A549 (cell line): ENCODE data around the gene BBX.

Experiments
- CEBPB ChIP-seq, 2 experiments: fragments of >200 bp in 1 of 2; sonication (Bioruptor Twin) in 1 of 2; formaldehyde crosslinking in 1 of 2; IDR thresholded peaks; 2 replicates each; pipeline ENCODE4 v1.6.1; 2012 to 2016
- NFE2L2 ChIP-seq: fragments of 150-350 bp; conservative IDR thresholded peaks from 2 replicates; pipeline ENCODE4 v1.6.1; 2014; ENCODE audit warnings: low read length
- POLR2A ChIP-seq: IDR thresholded peaks from 2 replicates; pipeline ENCODE4 v1.6.1; 2012; ENCODE audit warnings: mild to moderate bottlenecking, low read length
- RCOR1 ChIP-seq: fragments of 150-350 bp; IDR thresholded peaks from 2 replicates; pipeline ENCODE4 v1.6.1; 2014; ENCODE audit warnings: antibody characterized with exemption, low read length, low read depth
- TF ChIP-seq, protein P1 (sequence below): fragments of 150-350 bp; IDR thresholded peaks from 2 replicates; pipeline ENCODE4 v1.6.1; 2014; ENCODE audit warnings: low read depth, mild to moderate bottlenecking, low read length
- TF ChIP-seq, protein P2 (sequence below): fragments of >200 bp; sonication (Bioruptor Twin); formaldehyde crosslinking; IDR thresholded peaks from 3 replicates; pipeline ENCODE4 v1.5.1; 2016
- TF ChIP-seq, protein P3 (sequence below): fragments of 200-600 bp; sonication (generic); IDR thresholded peaks from 2 replicates; pipeline ENCODE4 v1.6.1; 2016; ENCODE audit warnings: antibody characterized with exemption, mild to moderate bottlenecking, moderate library complexity
- TF ChIP-seq, protein P4 (sequence below): IDR thresholded peaks from 2 replicates; pipeline ENCODE4 v1.6.1; 2012

DNA sequence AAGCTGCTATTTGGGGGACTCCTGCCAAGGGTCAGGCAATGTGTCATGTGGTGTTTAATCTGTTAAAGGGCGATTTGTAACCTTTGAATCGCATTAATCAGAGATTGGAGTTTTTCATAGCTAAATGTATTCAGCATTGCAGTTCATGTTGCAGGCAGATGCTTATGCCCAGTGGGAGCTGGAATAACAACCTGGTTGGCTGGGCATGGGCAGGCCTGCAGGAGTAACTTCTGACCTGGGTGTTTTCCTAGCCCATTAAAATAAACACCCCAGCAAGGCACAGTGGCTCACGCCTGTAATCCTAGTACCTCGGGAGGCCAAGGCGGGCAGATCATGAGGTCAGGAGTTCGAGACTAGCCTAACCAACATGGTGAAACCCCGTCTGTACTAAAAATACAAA is 268.7 kb downstream of the BBX start:
- TF ChIP-seq POLR2A = no peak
- no peak for TF ChIP-seq RCOR1
- TF ChIP-seq, protein P1, sequence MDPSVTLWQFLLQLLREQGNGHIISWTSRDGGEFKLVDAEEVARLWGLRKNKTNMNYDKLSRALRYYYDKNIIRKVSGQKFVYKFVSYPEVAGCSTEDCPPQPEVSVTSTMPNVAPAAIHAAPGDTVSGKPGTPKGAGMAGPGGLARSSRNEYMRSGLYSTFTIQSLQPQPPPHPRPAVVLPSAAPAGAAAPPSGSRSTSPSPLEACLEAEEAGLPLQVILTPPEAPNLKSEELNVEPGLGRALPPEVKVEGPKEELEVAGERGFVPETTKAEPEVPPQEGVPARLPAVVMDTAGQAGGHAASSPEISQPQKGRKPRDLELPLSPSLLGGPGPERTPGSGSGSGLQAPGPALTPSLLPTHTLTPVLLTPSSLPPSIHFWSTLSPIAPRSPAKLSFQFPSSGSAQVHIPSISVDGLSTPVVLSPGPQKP = no peak
- TF ChIP-seq, protein P2, sequence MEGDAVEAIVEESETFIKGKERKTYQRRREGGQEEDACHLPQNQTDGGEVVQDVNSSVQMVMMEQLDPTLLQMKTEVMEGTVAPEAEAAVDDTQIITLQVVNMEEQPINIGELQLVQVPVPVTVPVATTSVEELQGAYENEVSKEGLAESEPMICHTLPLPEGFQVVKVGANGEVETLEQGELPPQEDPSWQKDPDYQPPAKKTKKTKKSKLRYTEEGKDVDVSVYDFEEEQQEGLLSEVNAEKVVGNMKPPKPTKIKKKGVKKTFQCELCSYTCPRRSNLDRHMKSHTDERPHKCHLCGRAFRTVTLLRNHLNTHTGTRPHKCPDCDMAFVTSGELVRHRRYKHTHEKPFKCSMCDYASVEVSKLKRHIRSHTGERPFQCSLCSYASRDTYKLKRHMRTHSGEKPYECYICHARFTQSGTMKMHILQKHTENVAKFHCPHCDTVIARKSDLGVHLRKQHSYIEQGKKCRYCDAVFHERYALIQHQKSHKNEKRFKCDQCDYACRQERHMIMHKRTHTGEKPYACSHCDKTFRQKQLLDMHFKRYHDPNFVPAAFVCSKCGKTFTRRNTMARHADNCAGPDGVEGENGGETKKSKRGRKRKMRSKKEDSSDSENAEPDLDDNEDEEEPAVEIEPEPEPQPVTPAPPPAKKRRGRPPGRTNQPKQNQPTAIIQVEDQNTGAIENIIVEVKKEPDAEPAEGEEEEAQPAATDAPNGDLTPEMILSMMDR = no peak
- TF ChIP-seq CEBPB (IDR thresholded peaks at IDR 0.05) = no peak
- TF ChIP-seq, protein P3, sequence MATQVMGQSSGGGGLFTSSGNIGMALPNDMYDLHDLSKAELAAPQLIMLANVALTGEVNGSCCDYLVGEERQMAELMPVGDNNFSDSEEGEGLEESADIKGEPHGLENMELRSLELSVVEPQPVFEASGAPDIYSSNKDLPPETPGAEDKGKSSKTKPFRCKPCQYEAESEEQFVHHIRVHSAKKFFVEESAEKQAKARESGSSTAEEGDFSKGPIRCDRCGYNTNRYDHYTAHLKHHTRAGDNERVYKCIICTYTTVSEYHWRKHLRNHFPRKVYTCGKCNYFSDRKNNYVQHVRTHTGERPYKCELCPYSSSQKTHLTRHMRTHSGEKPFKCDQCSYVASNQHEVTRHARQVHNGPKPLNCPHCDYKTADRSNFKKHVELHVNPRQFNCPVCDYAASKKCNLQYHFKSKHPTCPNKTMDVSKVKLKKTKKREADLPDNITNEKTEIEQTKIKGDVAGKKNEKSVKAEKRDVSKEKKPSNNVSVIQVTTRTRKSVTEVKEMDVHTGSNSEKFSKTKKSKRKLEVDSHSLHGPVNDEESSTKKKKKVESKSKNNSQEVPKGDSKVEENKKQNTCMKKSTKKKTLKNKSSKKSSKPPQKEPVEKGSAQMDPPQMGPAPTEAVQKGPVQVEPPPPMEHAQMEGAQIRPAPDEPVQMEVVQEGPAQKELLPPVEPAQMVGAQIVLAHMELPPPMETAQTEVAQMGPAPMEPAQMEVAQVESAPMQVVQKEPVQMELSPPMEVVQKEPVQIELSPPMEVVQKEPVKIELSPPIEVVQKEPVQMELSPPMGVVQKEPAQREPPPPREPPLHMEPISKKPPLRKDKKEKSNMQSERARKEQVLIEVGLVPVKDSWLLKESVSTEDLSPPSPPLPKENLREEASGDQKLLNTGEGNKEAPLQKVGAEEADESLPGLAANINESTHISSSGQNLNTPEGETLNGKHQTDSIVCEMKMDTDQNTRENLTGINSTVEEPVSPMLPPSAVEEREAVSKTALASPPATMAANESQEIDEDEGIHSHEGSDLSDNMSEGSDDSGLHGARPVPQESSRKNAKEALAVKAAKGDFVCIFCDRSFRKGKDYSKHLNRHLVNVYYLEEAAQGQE = no peak
- TF ChIP-seq, protein P4, sequence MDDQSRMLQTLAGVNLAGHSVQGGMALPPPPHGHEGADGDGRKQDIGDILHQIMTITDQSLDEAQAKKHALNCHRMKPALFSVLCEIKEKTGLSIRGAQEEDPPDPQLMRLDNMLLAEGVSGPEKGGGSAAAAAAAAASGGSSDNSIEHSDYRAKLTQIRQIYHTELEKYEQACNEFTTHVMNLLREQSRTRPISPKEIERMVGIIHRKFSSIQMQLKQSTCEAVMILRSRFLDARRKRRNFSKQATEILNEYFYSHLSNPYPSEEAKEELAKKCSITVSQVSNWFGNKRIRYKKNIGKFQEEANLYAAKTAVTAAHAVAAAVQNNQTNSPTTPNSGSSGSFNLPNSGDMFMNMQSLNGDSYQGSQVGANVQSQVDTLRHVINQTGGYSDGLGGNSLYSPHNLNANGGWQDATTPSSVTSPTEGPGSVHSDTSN = no peak
- no peak for TF ChIP-seq NFE2L2
